Measurements from ENCODE around the gene KIF4B.

The KIF4B gene

GRCh38 chr5:155056644-155057269 lies 43.2 kb downstream of the KIF4B start:
- no peak for DNase-seq

DNA sequence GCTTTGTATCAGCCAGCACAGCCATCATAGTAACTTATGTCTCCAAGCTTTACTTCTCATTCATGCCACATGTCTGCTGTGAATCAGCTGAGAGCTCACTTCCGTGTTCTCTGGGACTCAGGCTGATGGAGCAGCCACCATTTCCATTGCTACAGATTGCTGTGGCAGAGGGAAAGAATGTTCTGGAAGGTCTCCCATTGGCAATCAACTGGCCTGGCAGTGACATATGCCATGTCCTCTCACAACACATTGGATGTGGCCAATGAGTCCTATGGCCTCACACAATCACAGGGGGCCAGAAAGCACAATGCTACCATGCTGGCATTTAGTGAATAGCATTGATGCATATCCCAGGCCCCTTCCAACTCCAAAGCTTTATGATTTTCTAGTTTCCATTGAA lies 44.1 kb downstream of the KIF4B start:
- no peak for DNase-seq

- DNase-seq, result no peak
Observed at GRCh38 chr5:155064580-155064979, 51.0 kb downstream of the KIF4B start.

DNA sequence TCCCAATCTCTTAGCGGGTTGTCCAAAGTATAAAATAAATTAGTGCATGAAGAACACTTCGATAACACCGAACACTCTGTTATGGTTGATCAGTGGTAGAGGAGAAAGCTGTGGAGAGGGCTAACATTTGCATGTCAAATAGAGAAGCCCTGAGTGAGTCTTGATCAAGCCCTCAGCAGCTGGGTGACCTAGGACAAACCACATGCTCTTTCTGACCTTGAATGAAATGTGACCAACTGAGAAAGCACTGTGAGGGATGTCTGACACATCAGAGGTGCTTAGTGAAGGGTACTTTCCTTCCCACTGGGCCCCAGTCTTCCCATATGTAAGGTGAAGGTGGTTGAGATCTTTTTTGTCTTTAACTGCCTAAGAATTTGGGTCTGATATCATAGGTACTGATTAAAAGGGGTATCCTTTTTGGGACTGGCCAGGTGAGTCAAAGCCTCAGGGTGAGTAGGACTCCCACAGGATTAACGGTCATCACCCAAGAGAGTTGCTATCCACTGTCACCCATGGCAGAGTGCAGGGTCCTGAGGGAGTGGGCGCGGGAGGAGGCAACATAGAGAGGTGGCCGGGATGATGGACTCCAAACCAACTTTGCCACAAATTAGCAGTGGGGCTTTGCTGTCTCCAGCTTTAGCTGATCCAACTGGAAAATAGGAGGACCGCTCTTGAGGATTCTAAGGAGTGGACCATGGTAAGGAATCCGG lies 53.5 kb downstream of the KIF4B start:
- DNase-seq, result no peak

All from activated CD4-positive, CD25-positive, alpha-beta regulatory T cell treated with anti-CD3 and anti-CD28 coated beads, Interleukin-2, amount 50 U/mL, for 72 hours (primary cell).